Measurements from ENCODE around the gene FOXP4.

Gene FOXP4

GRCh38 chr6:41635365-41635764, 89.2 kb downstream of the FOXP4 start:
- no peaks in the 10 kb centered on the region for H3K9me3 Mint-ChIP-seq
- no peak for ATAC-seq
- peaks cover 5% of the 10 kb centered on the region for H3K4me1 Mint-ChIP-seq
- no peak overlapping the region for H3K27ac Mint-ChIP-seq
- H3K36me3 Mint-ChIP-seq (ENCODE audit: low read depth): no peaks in the 10 kb centered on the region
- no peak overlapping the region for H3K4me3 Mint-ChIP-seq
- H3K27me3 Mint-ChIP-seq: peaks cover 45% of the 10 kb centered on the region
- DNase-seq: no peak

- no peak for ATAC-seq
- Mint-ChIP-seq H3K9me3 (no peaks in the 10 kb centered on the region), H3K27ac (no peak overlapping the region), H3K36me3 (ENCODE audit: low read depth) (no peaks in the 10 kb centered on the region), H3K4me1 (peaks cover 5% of the 10 kb centered on the region), H3K27me3 (peaks cover 53% of the 10 kb centered on the region), H3K4me3 (no peak overlapping the region)
- DNase-seq: no peak
These were observed 90.6 kb downstream of the FOXP4 start for GRCh38 chr6:41636833-41637193.

GRCh38 chr6:41637194-41638001, 91.2 kb downstream of the FOXP4 start:
- no peaks in the 10 kb centered on the region for H3K9me3 Mint-ChIP-seq

GRCh38 chr6:41638002-41638934, 92.1 kb downstream of the FOXP4 start, which contains the start of gene MDFI:
TSS of gene MDFI (plus strand) at chr6:41638468. CDS start at chr6:41638750, 282 bp downstream.
- H3K9me3 Mint-ChIP-seq: no peaks in the 10 kb centered on the region
- no peak within 1 kb of the TSS for H3K27ac Mint-ChIP-seq
- no peaks in the 10 kb centered on the region for H3K36me3 Mint-ChIP-seq (ENCODE audit: low read depth)
- H3K4me3 Mint-ChIP-seq: peak within 1 kb of the TSS; percentile 59
- peaks cover 52% of the 10 kb centered on the region for H3K27me3 Mint-ChIP-seq
- H3K4me1 Mint-ChIP-seq: peaks cover 5% of the 10 kb centered on the region
- no peak for ATAC-seq
- no peak for DNase-seq

More at GRCh38 chr6:41637194-41638001, 91.2 kb downstream of the FOXP4 start:
- H3K36me3 Mint-ChIP-seq (ENCODE audit: low read depth): no peaks in the 10 kb centered on the region
- peaks cover 53% of the 10 kb centered on the region for H3K27me3 Mint-ChIP-seq
- DNase-seq (no peak), ATAC-seq (no peak)
- no peak overlapping the region for H3K27ac Mint-ChIP-seq
- H3K4me3 Mint-ChIP-seq: peak overlapping the region; percentile 59
- H3K4me1 Mint-ChIP-seq: peaks cover 5% of the 10 kb centered on the region

- H3K27ac Mint-ChIP-seq: no peak overlapping the region
- H3K27me3 Mint-ChIP-seq: peaks cover 52% of the 10 kb centered on the region
- H3K4me1 Mint-ChIP-seq: peaks cover 5% of the 10 kb centered on the region
- H3K4me3 Mint-ChIP-seq: no peak overlapping the region
- no peaks in the 10 kb centered on the region for H3K9me3 Mint-ChIP-seq
- H3K36me3 Mint-ChIP-seq (ENCODE audit: low read depth): no peaks in the 10 kb centered on the region
- ATAC-seq (no peak), DNase-seq (no peak)
These were observed 93.0 kb downstream of the FOXP4 start for GRCh38 chr6:41638935-41639808.

GRCh38 chr6:41639809-41640371, 93.7 kb downstream of the FOXP4 start:
- Mint-ChIP-seq H3K4me3 (no peak overlapping the region), H3K27me3 (peaks cover 50% of the 10 kb centered on the region), H3K36me3 (ENCODE audit: low read depth) (no peaks in the 10 kb centered on the region), H3K4me1 (peaks cover 5% of the 10 kb centered on the region), H3K27ac (no peak overlapping the region), H3K9me3 (no peaks in the 10 kb centered on the region)
- no peak for ATAC-seq
- DNase-seq: no peak

- Mint-ChIP-seq H3K27me3 (peaks cover 46% of the 10 kb centered on the region), H3K36me3 (ENCODE audit: low read depth) (no peaks in the 10 kb centered on the region), H3K4me3 (no peak overlapping the region), H3K27ac (no peak overlapping the region), H3K4me1 (peaks cover 5% of the 10 kb centered on the region), H3K9me3 (no peaks in the 10 kb centered on the region)
- no peak for ATAC-seq
- DNase-seq: no peak
These were observed 94.2 kb downstream of the FOXP4 start for GRCh38 chr6:41640426-41640825.

GRCh38 chr6:41641352-41641925, 95.3 kb downstream of the FOXP4 start:
- H3K27ac Mint-ChIP-seq: no peak overlapping the region
- no peak overlapping the region for H3K4me3 Mint-ChIP-seq
- H3K4me1 Mint-ChIP-seq: peaks cover 5% of the 10 kb centered on the region
- ATAC-seq (no peak), DNase-seq (no peak)
- H3K27me3 Mint-ChIP-seq: peaks cover 40% of the 10 kb centered on the region
- no peaks in the 10 kb centered on the region for H3K9me3 Mint-ChIP-seq
- H3K36me3 Mint-ChIP-seq (ENCODE audit: low read depth): no peaks in the 10 kb centered on the region

- Mint-ChIP-seq H3K9me3 (no peaks in the 10 kb centered on the region), H3K4me3 (no peak overlapping the region), H3K4me1 (peaks cover 5% of the 10 kb centered on the region), H3K27me3 (peaks cover 37% of the 10 kb centered on the region), H3K27ac (no peak overlapping the region), H3K36me3 (ENCODE audit: low read depth) (no peaks in the 10 kb centered on the region)
- DNase-seq: no peak
- ATAC-seq: no peak
These were observed 96.1 kb downstream of the FOXP4 start for GRCh38 chr6:41642090-41642959.

GRCh38 chr6:41642960-41643898, 97.0 kb downstream of the FOXP4 start:
- H3K36me3 Mint-ChIP-seq (ENCODE audit: low read depth): no peaks in the 10 kb centered on the region
- DNase-seq: no peak
- no peak for ATAC-seq
- no peak overlapping the region for H3K4me3 Mint-ChIP-seq
- no peak overlapping the region for H3K27ac Mint-ChIP-seq
- H3K27me3 Mint-ChIP-seq: peaks cover 31% of the 10 kb centered on the region
- no peaks in the 10 kb centered on the region for H3K4me1 Mint-ChIP-seq
- H3K9me3 Mint-ChIP-seq: no peaks in the 10 kb centered on the region

GRCh38 chr6:41643899-41644269, 97.7 kb downstream of the FOXP4 start:
- Mint-ChIP-seq H3K27ac (no peak overlapping the region), H3K36me3 (ENCODE audit: low read depth) (no peaks in the 10 kb centered on the region), H3K27me3 (peaks cover 27% of the 10 kb centered on the region), H3K4me3 (no peak overlapping the region), H3K4me1 (no peaks in the 10 kb centered on the region), H3K9me3 (no peaks in the 10 kb centered on the region)
- ATAC-seq (no peak), DNase-seq (no peak)

- ATAC-seq: no peak
- no peak overlapping the region for H3K27ac Mint-ChIP-seq
- no peaks in the 10 kb centered on the region for H3K9me3 Mint-ChIP-seq
- no peaks in the 10 kb centered on the region for H3K4me1 Mint-ChIP-seq
- H3K36me3 Mint-ChIP-seq (ENCODE audit: low read depth): no peaks in the 10 kb centered on the region
- H3K4me3 Mint-ChIP-seq: no peak overlapping the region
- H3K27me3 Mint-ChIP-seq: peaks cover 22% of the 10 kb centered on the region
- no peak for DNase-seq
These were observed 98.2 kb downstream of the FOXP4 start for GRCh38 chr6:41644297-41644879.
